ENCODE results near the gene BICRAL.

DNA sequence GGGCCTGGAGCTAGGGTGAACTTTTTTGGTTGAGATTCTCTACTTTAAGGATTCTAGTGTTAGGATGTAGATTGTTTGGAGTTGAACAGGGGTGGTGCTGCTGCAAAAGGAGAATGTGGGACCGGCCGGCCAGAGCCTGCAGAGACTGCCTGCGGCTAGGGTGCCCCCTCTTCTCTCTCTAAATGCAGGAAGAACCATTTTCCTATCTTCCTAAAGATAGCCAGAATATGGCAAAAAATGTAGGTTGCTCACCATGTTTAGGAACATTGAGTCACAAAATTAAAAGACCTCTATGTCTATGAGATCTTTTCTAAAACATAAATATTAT, 39.5 kb downstream of the BICRAL start:
- TF ChIP-seq, protein P1, sequence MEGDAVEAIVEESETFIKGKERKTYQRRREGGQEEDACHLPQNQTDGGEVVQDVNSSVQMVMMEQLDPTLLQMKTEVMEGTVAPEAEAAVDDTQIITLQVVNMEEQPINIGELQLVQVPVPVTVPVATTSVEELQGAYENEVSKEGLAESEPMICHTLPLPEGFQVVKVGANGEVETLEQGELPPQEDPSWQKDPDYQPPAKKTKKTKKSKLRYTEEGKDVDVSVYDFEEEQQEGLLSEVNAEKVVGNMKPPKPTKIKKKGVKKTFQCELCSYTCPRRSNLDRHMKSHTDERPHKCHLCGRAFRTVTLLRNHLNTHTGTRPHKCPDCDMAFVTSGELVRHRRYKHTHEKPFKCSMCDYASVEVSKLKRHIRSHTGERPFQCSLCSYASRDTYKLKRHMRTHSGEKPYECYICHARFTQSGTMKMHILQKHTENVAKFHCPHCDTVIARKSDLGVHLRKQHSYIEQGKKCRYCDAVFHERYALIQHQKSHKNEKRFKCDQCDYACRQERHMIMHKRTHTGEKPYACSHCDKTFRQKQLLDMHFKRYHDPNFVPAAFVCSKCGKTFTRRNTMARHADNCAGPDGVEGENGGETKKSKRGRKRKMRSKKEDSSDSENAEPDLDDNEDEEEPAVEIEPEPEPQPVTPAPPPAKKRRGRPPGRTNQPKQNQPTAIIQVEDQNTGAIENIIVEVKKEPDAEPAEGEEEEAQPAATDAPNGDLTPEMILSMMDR (IDR thresholded peaks at IDR 0.05) = no peak
- TF ChIP-seq POLR2A (IDR thresholded peaks at IDR 0.05) (no peak), POLR2AphosphoS5 (IDR thresholded peaks at IDR 0.05) (no peak)

Data from breast epithelium (tissue), 3 donors.